Large intestine (tissue), 3 donors: ENCODE data around the gene BRSK2. TPM values are rescaled to one million over a fixed set of nuclear protein-coding genes. Genes with fewer than 3 reads are reported as not detected.

ENCODE experiments used
- DNase-seq, 2 donors: peaks; one replicate each; pipeline versions ENCODE4 v3.0.0 to v3.0.0-alpha.2; 2013
- H3K27ac ChIP-seq: one replicate; pipeline ENCODE4 v1.5.1; 2013; ENCODE audit warnings: low read length
- H3K27me3 ChIP-seq: 2 replicates; pipeline ENCODE4 v1.6.1; 2013; ENCODE audit warnings: low read length; ENCODE audit not compliant: control insufficient read depth, insufficient read depth
- H3K36me3 ChIP-seq: 2 replicates; pipeline ENCODE4 v1.6.1; 2013; ENCODE audit warnings: low read length; ENCODE audit not compliant: control insufficient read depth, insufficient read depth
- H3K4me1 ChIP-seq: one replicate; pipeline ENCODE4 v1.6.1; 2013; ENCODE audit warnings: low read length; ENCODE audit not compliant: control insufficient read depth, insufficient read depth
- H3K4me3 ChIP-seq: one replicate; pipeline ENCODE4 v1.5.1; 2013; ENCODE audit warnings: low read length
- H3K9me3 ChIP-seq: one replicate; pipeline ENCODE4 v1.6.1; 2013; ENCODE audit warnings: mild to moderate bottlenecking, low read depth, low read length, moderate library complexity; ENCODE audit not compliant: control insufficient read depth
- WGBS: methylation state at CpG from one replicate; pipeline ENCODE4 v1.1.5; 2013; ENCODE audit warnings: low lambda C conversion rate; ENCODE audit not compliant: insufficient coverage; 5-methylcytosine and 5-hydroxymethylcytosine counted together
- polyA plus RNA-seq: library from polyadenylated mRNA; unstranded; fragments of 120-200 nt; gene quantifications from one replicate; pipeline ENCODE4 v1.2.1, GENCODE V29; 2013

BRSK2 gene
- polyA plus RNA-seq, 1 donor: 14.7 TPM

GRCh38 chr11:1469911-1470680, 80.4 kb downstream of the BRSK2 start:
- H3K27ac ChIP-seq: no peak overlapping the region
- H3K9me3 ChIP-seq: peaks cover 7% of the 10 kb centered on the region
- no peaks in the 10 kb centered on the region for H3K4me1 ChIP-seq
- H3K27me3 ChIP-seq: no peaks in the 10 kb centered on the region
- peaks cover 45% of the 10 kb centered on the region for H3K36me3 ChIP-seq
- WGBS: 92% methylated on average over 2 of the region's 35 CpGs
- DNase-seq: no peak
- H3K4me3 ChIP-seq: no peak overlapping the region

DNA sequence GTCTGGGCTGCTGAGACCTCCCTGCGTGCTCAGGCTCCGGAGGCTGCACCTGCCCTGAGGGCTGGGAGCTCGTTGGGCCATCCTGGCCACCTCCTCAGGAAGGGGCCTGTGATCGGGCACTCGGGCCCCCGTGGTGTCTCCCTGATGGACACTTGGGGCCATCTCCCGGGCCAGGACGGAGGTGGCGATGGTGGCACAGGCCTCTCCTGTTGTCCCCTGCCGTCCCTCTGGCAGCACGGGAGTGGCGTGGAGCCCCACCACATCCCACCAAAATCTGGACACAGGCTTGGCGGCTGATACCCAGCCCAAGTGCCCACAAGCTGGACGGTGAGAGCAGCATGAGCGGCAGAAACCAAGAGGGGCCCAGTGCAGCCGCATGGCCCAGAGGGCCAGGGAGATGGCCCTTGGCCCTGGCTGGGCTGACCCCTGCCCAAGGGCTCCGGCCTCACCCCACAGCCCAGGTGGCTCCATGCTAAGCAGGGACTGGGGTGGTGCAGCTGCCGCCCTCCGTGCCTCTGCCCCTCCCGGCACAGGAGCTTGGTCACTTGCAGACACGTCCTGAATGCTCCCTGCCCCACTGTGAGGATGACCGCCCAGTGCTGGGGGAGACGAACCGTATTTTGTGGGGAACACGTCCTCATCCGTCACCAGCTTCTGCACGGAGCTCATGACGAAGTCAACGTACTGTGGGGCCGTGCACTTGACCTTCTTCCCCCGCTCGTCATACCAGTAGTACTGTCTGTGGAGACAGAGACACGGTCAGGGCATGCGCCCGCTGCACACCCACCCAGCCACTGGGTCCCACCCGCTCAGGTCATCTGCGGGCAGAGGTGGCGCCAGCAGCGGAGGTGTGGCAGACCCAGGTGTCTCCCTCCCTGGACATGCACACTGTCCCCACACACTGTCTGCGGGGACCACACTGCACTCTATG, 81.2 kb downstream of the BRSK2 start:
- Histone ChIP-seq H3K4me1 (no peaks in the 10 kb centered on the region), H3K36me3 (peaks cover 49% of the 10 kb centered on the region), H3K27ac (no peak overlapping the region), H3K27me3 (no peaks in the 10 kb centered on the region), H3K4me3 (no peak overlapping the region), H3K9me3 (peaks cover 2% of the 10 kb centered on the region)
- no CpG with 5 or more reads among the region's 40 CpGs for WGBS
- DNase-seq: no peak

DNA sequence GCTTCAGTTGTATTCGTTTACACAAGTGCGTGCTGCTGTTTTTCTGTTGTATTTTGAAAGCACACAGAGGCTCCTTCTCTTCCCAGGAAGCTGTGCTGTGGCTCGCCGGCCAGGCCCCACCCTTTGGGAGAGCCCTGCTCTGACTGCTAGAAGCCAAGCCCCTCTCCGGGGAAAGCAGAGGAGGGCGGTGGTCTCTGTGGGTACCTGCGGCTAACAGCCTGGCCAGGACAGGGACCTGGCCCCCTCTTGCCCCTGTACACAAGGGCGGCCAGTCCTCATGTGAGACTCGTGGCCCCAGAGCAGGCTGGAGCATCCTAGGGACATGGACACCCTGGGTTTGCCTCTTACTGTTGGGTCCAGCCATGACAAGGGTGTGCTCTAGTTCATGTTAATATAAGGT, 82.0 kb downstream of the BRSK2 start:
- no peak overlapping the region for H3K4me3 ChIP-seq
- DNase-seq: no peak
- peaks cover 52% of the 10 kb centered on the region for H3K36me3 ChIP-seq
- H3K27ac ChIP-seq: no peak overlapping the region
- WGBS: no CpG with 5 or more reads among the region's 9 CpGs
- H3K9me3 ChIP-seq: peaks cover 2% of the 10 kb centered on the region
- no peaks in the 10 kb centered on the region for H3K27me3 ChIP-seq
- no peaks in the 10 kb centered on the region for H3K4me1 ChIP-seq

DNA sequence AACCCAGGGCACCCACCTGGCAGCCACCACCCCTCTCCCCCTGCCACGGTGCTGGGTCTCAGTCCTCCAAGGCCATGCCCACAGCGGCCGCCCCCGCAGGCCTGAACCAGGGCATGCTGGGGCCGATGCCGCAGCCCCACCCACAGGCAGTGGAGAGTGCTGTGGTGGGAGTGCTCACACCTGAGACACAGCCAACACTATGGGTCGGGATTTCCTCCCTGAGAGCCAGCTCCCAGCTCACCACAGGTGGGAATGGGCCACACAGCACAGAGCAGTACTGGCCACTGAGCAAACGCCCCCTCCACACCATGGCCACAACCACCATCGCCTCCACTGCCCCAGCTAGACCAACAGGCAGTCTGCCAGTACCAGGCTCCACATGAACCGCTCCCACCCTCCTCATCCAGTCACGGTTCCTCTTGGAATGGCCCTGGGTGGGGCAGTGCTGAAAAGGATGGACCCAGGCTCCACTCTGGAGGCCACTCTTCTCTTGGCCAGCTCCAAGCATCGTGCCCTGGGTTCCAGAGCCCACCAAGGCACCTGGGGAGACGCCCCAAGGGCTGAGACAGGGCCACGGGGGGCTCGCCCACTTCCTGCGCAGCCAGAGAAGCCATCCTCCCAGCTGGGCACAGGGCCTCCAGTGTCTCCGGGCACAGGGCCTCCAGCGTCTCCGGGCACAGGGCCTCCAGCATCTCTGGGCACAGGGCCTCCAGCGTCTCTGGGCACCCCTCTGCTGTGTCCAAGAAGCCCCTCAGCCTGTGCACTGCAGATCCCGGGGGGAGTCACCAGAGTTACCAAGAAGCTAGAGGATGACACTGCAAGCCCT, 82.7 kb downstream of the BRSK2 start:
- peaks cover 2% of the 10 kb centered on the region for H3K9me3 ChIP-seq
- peaks cover 59% of the 10 kb centered on the region for H3K36me3 ChIP-seq
- no peak for DNase-seq
- H3K27ac ChIP-seq: no peak overlapping the region
- no peaks in the 10 kb centered on the region for H3K4me1 ChIP-seq
- WGBS: no CpG with 5 or more reads among the region's 21 CpGs
- H3K4me3 ChIP-seq: no peak overlapping the region
- no peaks in the 10 kb centered on the region for H3K27me3 ChIP-seq

DNA sequence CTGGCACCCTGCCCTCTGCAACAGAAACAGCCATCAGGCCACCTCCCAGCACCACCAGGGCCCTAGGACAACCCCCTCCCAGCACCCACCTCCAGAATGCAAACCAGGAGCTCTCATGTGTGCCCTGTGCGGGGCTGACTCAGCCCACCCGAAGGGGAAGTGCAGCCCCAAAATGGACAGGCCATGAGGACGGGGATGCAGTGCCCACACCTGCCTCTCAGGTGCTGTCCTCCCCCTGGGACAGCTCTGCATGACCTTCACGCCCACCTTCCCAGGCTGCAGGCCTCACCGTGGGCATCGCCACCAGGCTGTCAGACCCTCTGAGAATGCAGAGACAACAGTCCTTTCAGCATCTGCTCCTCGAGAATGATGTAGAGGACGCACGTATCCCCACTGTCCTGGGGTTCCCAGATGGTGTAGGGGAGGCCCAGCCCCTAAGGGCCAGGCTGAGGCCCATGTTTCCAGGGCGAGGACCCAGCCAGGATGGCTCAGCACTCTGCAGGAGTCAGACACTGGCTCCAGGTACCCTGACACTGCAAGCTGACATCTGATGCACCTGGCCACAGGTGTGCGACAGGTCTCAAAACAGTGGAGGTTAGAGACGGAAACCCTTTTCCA, 83.4 kb downstream of the BRSK2 start:
- Histone ChIP-seq H3K27ac (no peak overlapping the region), H3K36me3 (peaks cover 60% of the 10 kb centered on the region), H3K9me3 (no peaks in the 10 kb centered on the region), H3K4me1 (no peaks in the 10 kb centered on the region), H3K27me3 (no peaks in the 10 kb centered on the region), H3K4me3 (no peak overlapping the region)
- no CpG with 5 or more reads among the region's 12 CpGs for WGBS
- no peak for DNase-seq

- H3K9me3 ChIP-seq: no peaks in the 10 kb centered on the region
Observed at GRCh38 chr11:1473786-1474185, 84.1 kb downstream of the BRSK2 start.

DNA sequence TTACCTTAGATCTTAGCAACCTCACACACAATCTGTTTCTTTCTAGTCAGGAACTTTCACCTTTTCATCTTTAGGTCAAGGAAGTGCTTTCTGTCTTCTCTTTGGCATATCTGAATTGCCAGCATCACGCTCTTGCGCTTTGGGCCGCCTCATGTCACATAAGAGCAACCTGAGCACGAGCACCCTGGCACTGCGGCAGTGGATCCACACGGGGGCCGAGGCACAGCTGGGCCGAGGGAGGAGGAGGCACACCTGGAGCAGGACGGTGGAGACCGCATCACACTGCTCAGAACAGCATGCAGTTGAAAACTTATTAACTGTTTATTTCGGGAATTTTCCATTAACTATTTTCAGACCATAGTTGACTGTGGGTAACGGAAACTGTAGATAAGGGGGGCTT, 86.1 kb downstream of the BRSK2 start:
- H3K4me3 ChIP-seq: no peak overlapping the region
- peaks cover 3% of the 10 kb centered on the region for H3K9me3 ChIP-seq
- H3K27ac ChIP-seq: no peak overlapping the region
- H3K36me3 ChIP-seq: peaks cover 67% of the 10 kb centered on the region
- DNase-seq: no peak
- H3K4me1 ChIP-seq: no peaks in the 10 kb centered on the region
- no peaks in the 10 kb centered on the region for H3K27me3 ChIP-seq
- no CpG with 5 or more reads among the region's 12 CpGs for WGBS

More at GRCh38 chr11:1473786-1474185, 84.1 kb downstream of the BRSK2 start:
- Histone ChIP-seq H3K36me3 (peaks cover 62% of the 10 kb centered on the region), H3K4me3 (no peak overlapping the region), H3K4me1 (no peaks in the 10 kb centered on the region), H3K27ac (no peak overlapping the region), H3K27me3 (no peaks in the 10 kb centered on the region)
- no CpG with 5 or more reads among the region's 22 CpGs for WGBS
- DNase-seq: no peak

GRCh38 chr11:1476940-1477736, 87.4 kb downstream of the BRSK2 start:
- H3K27ac ChIP-seq: no peak overlapping the region
- H3K36me3 ChIP-seq: peaks cover 65% of the 10 kb centered on the region
- no peak overlapping the region for H3K4me3 ChIP-seq
- WGBS: no CpG with 5 or more reads among the region's 20 CpGs
- peaks cover 3% of the 10 kb centered on the region for H3K9me3 ChIP-seq
- H3K27me3 ChIP-seq: no peaks in the 10 kb centered on the region
- DNase-seq: no peak
- no peaks in the 10 kb centered on the region for H3K4me1 ChIP-seq

- WGBS: no CpG with 5 or more reads among the region's 13 CpGs
- no peak for DNase-seq
- Histone ChIP-seq H3K9me3 (peaks cover 3% of the 10 kb centered on the region), H3K27ac (no peak overlapping the region), H3K4me1 (no peaks in the 10 kb centered on the region), H3K27me3 (no peaks in the 10 kb centered on the region), H3K4me3 (no peak overlapping the region), H3K36me3 (peaks cover 57% of the 10 kb centered on the region)
Observed at GRCh38 chr11:1478011-1478410, 88.3 kb downstream of the BRSK2 start.
